ENCODE data around the gene LDB2.

Gene LDB2

DNA sequence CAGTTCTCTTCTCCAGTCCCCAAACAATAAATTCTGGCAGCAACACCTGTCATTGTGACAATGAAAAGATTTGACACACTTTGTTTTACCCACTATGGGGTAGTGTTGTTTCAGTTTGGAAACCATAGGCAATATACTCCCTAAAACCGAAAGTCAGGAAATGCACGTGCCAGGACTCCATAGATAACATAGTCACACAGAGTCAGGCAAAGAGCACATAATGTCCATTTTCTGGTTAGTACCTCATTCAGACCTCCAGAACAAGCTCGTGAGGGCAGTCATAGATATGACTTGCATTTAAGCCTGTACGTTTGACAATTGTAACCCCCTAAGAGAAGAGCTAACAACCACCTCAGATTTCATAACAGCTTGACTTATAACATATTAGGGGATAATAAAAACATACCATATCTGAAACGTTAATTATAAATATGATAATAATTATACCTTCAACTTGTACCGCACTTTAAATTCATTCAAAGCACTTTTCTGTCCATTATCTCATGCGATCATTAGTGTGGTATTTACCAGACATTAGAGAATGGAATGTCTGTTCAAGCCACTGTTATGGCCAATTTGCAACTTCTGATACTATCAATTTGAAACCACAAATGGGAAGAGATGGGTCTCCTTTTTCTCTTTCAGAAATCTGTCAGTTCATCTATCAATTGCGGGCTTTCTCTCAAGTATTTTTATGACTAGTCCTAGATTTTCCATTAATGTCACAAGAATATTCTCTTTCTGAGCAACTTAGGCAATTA, 147.4 kb downstream of the LDB2 start:
- no peak for DNase-seq

DNA sequence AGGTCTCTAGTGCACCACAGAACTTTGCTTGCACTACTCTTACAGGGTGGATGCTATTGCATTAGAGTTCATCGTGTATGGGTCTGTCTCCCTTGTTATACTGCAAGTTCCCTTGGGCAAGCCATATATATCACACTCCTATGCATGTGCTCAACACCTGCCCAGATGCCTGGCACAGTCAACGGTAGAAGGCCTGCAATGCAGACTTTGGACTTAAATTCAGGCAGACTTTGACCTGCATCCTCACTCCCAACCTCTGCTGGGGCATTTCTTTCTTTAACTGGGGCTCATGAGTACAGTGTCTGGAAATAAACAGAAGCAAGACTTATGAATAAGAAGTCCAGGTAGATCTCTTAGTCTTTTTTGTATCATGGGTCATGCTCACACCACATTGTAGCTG, 148.2 kb downstream of the LDB2 start:
- no peak for DNase-seq

DNA sequence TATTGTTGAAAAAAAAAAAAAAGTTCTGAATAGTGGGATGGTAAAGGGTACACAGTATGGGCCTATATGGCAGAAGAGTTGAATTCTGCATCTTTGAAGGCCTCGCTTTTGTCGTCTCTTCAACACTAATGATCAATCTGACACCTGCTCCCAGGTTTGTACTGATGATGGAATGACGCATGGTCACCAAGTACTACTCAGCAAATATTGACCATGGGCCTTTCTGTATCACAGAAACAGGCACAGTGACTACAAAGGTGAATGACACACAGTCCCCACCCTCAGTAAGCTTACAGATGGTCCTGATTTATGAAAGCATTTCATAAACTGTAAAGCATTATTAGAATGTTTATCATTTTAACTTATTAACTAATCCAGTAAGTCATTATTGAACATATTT, 152.6 kb downstream of the LDB2 start:
- no peak for DNase-seq

DNA sequence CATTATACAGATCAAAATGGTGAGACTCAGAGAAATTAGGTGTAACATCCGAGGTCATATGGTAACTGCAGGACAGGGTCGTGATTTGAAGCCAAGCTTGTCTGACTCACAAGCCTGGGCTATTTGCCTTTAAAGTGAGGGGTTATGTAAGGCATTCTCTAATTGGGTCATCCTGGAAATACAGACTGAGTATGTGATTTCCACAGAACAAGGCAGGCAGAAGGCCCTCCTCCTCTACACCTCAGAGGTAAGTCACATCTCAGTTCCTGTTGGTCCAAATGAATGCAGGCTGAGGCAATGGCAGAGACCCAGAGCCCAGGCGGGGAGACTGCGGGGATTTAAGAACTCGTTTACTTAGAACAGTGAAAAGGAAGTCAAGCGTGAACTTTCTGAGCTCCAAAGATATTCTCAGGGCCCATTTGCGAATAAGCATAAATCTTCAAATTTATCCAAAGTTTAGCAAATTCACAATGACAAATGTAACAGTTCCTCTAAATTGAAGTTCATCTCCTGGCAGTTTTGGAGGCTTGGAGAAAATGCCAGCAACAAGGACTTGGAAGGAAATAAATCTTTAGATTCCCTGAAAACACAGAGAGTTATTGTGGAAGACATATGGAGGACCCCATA, 153.3 kb downstream of the LDB2 start:
- no peak for DNase-seq

DNA sequence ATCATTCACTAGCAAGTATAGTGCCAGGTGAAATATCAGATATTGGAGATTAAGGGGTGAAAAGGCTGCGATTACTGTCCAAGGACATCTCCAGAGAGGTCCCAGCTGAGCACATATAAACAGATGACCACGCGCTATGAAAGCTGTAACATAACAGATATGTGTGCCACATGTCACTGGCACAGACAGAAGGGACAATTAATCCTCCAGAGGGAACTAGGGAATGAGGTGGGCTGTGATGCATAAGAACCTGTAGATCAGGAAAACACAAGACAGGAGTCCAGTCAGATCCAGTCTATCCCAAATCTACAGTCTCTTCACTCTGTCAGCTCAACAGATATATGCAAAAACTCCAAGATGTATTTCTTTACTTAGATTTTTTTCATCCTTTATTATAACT, 157.2 kb downstream of the LDB2 start:
- no peak for DNase-seq

DNA sequence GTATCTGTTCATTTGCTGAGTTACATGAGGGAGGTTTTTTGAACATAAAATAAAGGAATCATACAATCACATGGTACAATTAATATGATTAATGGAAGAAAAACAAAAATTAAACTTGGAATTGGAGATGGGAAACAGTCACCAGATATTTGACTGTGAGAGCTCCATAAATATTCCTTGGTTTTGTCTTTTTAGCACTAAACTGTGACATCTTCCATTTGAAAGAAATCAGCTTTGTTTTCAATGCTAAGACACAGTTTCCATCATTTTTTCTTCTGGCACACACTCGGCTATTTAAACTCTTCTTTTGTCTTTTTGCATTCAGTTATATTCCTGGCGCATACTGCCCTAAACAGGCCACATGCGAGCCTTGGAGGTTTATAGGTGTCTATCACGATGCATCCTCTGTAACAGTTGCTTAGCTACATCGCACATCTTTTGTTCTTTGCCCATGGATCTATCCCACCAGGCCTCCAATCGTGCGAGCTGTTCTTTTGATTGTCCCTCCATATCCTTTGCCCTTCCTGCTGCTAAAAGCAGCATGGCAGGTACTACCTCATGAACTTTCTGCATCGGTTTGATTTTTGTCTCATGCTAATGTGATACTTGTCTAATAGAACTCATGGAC, 158.3 kb downstream of the LDB2 start:
- no peak for DNase-seq

DNA sequence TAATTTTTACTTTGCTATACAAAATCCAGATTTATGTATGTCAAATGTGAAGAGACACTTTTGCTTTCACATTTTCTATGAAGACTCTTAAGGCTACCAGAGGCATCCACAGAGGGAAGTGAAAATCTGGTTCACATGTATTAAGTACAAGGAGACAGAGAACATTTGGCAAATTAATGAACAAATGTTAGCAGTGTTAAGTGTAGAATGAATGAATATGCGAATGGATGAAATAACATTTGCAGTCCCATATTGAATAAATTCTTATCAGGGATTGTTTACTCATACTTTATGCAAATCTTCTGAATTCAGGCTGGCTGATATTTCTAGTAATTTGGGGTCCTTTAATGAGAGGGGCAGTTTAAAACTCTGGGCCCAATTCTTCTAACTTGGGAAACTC, 159.9 kb downstream of the LDB2 start:
- DNase-seq: no peak

DNA sequence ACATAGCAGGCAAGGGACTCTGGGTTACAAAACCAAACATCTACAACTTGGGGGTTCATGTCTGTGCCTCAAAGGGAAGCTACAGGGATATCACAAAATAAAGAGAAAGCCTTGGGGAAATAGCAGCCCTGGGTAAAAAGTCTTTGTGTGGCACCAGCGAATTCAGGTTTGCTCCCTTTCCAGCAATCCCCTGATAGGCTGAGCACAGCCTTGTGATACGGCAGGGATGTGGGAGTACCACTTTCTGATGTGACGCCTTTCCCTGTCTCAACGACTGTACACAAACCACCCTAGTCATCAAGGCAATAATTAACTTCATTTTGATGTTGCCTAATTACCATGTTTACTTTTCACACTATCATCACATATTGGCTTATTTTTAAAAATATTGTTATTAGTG, 164.9 kb downstream of the LDB2 start:
- DNase-seq: no peak

DNA sequence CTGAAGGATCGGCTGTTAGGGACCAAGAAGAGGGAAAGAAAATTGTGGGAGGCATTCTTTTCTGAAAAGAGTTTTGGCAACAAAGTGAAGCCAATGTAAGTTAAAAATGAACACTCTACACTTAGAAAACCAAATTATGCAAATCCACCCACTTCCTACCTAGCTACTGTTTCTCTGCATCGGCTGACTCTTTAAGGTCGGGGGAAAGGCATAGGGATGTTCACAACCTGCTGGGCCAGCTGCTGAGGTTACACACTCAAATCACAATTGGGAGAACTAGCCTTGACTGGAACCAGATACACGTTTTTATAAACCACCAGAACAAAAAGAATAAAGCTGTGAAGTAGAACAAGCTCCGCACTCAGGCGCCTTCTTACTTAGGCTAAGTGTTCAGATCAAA, 165.7 kb downstream of the LDB2 start:
- no peak for DNase-seq

DNA sequence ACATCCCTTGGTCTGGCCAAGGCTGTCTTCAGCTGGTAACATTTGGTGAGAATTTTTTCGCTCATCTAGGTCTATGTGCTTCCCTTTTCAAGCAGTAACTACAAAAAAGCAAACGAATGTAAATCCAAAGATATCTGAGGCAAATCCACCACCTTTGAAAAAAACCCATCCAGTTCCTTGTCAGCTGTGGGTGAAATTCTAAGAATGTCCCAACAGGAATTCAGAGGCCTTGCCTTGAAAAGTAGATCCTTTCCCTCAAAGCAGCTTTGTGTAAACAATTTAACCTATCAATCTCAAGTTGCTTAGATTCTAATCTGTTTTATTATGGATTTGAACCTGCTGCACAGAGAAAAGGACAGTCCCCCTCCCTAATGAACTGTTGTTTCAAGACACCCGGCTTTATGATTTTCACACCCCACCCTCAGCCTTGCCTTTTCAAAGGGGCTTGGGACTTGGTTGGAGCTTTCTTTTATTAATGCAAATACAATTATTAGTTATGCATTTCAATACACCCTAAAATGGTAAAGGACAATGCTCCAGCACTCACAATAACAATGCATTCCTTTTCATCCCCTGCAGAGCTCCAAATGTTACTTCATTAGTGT, 166.6 kb downstream of the LDB2 start:
- DNase-seq: no peak

DNA sequence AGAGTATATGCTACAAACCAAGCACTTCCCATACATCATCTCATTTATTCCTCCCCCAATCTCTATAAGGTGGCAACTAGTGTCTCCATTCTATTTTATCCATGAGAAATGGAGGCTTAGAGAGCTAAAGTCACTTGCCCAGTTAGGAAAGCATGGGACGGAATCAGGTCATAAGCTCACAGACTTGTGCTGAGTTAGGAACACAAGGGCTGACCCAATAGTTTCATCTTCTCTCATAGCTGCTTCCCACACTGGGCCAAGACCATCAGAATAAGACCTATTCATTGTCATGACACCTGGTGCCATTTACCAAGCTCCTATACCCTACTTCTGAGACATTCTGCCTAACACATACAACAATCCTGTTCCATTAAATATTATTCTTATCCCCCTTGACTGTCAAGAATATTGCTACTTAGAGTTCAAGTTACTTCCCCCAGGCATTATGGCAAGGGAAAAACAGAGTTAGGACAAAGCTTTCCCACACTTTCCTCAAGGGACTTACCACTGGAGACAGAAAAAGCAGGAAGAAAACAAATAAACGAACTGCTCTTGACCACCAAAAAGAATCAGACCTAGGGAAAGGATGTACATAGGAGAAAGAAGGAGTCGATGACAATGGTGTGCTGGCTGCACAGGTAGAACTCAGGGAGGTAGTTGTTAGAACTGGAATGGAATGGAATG, 167.8 kb downstream of the LDB2 start:
- DNase-seq: no peak

DNA sequence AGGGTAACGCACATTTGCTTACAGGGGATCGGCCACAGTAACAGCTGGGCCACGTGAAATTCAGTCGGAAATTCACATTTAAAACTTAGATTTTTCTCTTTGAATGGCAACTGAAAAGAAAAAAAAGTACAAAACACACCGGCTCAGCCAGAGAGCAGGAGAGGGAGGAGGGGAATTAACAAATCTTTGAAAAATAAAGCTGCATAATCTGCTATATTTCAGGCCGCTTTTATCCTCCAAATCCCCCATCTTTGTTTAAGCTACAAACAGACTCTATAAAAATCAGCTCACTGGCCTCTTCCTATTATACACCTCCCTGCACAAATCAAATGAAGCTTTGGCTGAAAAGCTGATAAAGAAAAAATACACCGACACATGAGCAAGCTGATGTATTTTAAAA, 169.1 kb downstream of the LDB2 start:
- DNase-seq: no peak

DNA sequence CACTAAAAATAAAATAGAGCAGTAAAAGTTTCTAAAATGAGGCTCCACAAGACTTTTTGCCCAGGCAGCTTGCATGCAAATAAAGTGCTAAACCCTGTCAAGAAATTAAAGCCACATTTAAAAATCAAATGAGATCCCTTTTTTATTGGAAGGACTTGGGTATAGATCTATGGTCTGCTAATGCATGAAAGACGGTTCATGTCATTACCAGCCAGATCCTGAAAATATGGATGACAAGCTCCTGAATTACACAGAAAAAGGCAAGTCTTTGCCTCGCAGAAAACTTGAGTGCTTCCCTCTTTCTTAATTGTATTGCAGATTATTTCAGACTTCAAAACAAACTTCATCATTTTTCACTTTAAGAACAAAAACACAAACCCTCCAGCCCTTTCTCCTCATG, 169.6 kb downstream of the LDB2 start:
- no peak for DNase-seq

DNA sequence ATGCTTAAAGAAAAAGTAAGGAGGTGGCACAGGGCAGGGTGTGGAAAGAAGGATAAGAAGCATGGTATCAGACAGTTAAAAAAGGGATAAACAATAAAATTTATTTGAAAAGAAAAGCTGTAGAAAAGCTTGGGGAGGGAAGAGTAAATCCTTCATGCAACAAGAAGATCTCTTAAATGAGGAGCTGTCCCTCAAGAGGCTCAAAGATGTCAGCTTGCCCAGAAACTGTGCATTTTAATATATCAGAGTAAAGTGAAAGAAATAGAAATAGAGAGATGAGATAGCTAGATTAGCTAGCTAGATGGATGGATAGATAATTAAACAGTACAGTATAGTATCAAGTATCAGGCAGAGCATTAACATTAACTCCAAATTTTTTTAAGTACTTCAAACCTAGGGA, 170.3 kb downstream of the LDB2 start:
- DNase-seq: no peak

DNA sequence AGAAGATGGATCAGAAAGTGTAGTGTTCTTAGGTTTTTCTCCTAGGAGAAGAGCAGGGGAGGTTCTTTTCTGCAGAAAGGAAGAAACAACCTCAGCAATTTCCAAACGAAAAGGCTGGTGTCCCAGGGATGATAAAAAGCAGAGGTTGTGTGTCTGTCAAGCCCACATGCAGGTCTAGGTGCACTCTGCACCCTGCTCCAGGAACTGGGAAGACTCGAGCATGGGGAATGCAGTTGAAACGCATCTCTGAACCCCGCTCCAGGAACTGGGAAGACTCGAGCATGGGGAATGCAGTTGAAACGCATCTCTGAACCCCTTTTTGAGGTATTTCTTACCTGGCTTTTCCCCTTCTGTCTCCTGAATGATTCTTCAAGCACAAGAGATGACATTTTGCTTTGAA, 171.2 kb downstream of the LDB2 start:
- no peak for DNase-seq

DNA sequence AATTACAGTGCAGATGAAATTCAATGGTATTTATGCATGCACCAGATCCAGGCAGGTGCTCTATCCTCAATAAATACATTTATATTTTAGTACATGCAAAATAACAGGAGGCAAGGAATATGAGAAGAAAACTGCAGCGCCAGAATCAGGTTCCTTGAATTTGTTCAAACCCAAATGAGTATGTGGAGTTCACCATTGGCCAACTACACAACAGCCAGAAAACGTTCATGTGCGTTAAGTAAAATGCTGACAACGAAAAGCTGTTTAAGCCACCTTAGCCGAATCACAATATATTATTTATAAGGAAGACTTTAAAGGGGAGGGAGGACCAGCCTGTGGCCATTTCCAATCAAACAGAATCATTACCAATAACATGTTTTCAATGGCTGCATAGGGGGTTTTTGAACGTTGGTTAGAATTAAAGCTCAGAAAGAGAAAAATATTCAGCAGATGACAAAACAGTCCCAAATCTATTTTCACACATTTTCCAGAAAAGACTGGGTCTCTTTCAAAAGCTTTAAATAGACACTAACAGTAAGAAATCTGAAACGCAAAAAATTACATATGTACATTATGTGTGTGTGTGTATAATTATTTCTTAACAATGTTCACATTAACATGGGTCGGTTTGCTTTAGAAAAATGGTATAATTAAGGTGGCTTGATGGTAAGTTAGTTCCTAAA, 171.9 kb downstream of the LDB2 start:
- no peak for DNase-seq

DNA sequence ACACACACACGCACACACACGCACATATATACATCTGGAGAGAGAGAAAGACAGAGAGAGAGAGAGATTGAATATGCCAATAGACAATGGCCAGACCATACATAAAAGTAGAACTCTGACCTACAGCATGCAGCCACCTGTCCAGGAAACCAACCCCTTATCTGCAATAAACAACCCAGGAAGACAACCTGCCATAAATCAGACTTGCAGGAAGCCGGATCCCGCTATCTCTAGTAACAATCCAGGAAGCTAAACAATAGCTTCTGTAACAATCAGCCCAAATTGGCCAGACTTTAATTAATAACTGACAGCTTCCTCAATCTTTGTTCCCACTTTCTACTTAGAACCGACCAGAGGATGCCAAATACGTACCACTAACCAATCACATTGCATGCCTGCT, 173.2 kb downstream of the LDB2 start:
- DNase-seq: no peak

DNA sequence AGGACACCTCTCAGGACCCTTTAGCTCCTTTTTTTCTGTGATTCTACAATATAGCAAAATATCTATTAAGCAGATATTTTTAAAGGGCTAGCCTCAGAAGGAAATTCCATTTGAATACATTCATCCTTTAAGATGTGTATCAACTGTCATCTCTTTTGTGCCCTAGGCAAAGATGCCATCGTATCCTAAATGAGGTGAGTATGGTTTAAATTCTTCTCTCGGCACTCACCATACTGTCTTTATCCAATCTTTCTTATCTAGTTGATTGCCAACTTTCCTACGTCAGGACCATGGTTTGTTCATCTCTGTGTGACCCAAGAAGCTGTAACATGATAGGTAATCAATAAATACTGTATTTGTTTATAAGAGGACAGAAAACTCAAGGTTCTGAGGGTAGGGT, 176.0 kb downstream of the LDB2 start:
- DNase-seq: no peak

DNA sequence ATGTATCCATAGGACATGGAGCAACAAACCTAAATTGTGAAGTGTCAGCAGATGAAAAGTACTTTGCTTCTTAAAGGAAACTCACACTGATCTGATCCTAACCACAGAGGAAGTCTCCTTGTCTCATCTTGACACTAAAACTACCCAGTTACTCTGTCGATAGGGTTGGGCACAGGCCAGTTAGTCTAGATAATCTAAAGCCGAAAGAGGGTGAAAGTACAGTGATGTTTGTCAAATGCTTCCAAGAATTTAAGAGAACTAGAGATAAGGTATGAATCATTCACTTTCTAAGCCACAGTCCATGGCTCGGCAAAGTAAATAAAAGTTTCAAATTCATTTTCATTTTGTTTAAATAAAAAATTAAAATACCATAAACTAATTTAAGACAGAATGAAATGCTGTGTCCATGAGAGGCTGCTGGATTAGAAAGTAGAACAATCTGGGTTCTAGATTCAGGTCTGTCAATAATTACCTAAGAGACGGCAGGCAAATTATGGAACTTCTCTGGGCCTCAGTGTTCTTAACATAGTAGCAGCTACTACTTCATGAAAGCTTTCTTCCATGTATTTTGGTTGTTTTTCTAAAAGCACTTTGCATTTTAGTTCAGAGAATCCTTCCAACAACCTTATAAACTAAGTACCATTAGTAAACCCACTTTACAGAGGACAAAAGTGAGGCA, 176.7 kb downstream of the LDB2 start:
- DNase-seq: no peak

DNA sequence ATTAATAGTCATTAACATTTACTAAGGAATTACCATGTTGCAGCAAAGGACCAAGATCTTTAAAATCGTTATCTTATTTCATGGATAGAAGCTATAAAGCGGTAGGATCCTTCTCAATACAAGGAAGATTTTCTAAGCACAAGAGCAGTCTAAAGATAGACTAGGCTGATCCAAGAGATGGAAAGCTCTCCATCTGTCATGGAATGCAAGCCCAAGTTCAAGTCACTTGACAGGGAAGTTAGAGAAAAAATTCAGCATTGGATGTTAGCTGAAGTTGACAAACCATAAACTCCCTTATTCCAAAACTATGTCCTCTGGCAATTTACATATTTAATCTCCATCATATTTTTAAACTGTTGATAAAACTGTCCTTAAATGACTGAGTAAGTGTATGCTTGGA, 177.7 kb downstream of the LDB2 start:
- DNase-seq: no peak

DNA sequence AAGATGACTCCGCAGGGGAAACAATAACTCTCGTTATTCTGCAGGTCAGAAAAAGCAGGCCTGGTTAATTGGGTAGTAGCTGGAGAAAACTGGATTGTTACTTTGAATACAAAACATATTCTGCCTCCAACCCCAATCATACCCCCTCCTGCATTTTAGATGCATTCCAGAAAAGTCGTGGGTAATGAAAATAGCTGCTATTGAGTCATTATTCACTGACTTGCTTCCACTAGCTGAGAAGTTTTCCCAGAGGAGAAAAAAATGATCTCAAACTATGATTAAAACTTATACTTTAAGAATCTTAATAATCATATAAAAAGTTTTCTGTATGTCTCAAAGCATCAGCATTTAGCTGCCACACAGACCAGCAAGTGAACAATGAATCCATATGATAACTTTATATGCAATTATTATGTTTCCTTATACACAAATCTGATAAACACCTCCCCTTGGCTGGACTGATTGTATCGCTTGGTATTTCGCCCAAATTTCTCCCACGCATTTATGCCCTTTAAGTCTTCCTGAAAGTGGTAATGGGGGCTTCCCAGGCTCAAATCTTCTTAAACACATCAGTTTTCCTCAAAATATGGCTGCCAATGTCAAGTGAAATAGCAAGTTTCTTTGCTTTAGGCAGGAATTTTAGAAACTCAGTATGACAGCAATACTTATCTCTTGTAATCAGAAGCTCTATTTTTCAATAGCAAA, 181.0 kb downstream of the LDB2 start:
- DNase-seq: no peak

DNA sequence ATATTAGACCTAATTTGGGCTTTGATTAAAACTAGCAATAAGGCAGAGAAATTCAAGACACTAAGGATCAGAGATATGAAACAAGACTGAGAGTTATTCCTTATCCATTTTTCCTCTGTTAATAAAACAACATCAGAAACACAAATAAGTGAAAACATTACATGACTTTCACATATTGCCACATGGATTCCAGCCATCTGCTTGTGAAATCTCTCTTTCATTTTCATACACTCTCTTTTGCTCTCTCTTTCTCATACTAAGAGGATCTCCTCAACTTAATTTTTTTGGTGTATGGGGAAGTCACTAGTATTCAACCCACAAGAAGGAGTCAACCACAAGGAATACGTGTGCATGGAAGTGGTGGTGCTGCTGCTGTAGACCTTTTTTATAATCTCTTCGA, 183.0 kb downstream of the LDB2 start:
- DNase-seq: no peak

Measured in activated effector memory CD4-positive, alpha-beta T cell treated with anti-CD3 and anti-CD28 coated beads, Interleukin-2, amount 50 U/mL, for 16 hours (primary cell).